ENCODE results near the gene SEMA6D.
"Not testable (repeated sequence)": the region's sequence is repeated elsewhere in the genome, so short reads cannot be mapped to it uniquely, and the experiment has no call there.

Gene SEMA6D

GRCh38 chr15:47731230-47731629, 13.9 kb downstream of the SEMA6D start:
- no peak overlapping the region for H3K4me3 ChIP-seq (replicated peaks in 1 of 2; ENCODE audit: low read depth in 2 of 2, low read length in 2 of 2)
- no peak for DNase-seq (ENCODE audit: low read depth in 2 of 2)
- no peak for TF ChIP-seq CTCF (IDR thresholded peaks at IDR 0.05; ENCODE audit: low read depth, low read length)

- no peak for DNase-seq (ENCODE audit: low read depth in 2 of 2)
- TF ChIP-seq CTCF (IDR thresholded peaks at IDR 0.05; ENCODE audit: low read depth, low read length), result no peak
Observed at GRCh38 chr15:47732248-47732647, 14.9 kb downstream of the SEMA6D start.

GRCh38 chr15:47733085-47733484, 15.8 kb downstream of the SEMA6D start:
- H3K4me3 ChIP-seq (replicated peaks in 1 of 2; ENCODE audit: low read depth in 2 of 2, low read length in 2 of 2), result no peak overlapping the region

More at GRCh38 chr15:47732248-47732647, 14.9 kb downstream of the SEMA6D start:
- no peak overlapping the region for H3K4me3 ChIP-seq (replicated peaks in 1 of 2; ENCODE audit: low read depth in 2 of 2, low read length in 2 of 2)

GRCh38 chr15:47736143-47736786, 19.0 kb downstream of the SEMA6D start:
- no peak for DNase-seq (ENCODE audit: low read depth in 2 of 2)
- no peak overlapping the region for H3K4me3 ChIP-seq (replicated peaks in 1 of 2; ENCODE audit: low read depth in 2 of 2, low read length in 2 of 2)
- no peak for TF ChIP-seq CTCF (IDR thresholded peaks at IDR 0.05; ENCODE audit: low read depth, low read length)

More at GRCh38 chr15:47733085-47733484, 15.8 kb downstream of the SEMA6D start:
- TF ChIP-seq CTCF (IDR thresholded peaks at IDR 0.05; ENCODE audit: low read depth, low read length), result no peak
- DNase-seq (ENCODE audit: low read depth in 2 of 2), result no peak

GRCh38 chr15:47737477-47737876, 20.2 kb downstream of the SEMA6D start:
- no peak for TF ChIP-seq CTCF (IDR thresholded peaks at IDR 0.05; ENCODE audit: low read depth, low read length)
- no peak overlapping the region for H3K4me3 ChIP-seq (replicated peaks in 1 of 2; ENCODE audit: low read depth in 2 of 2, low read length in 2 of 2)
- peak; percentile 22 to 25 for DNase-seq (ENCODE audit: low read depth in 2 of 2)

- H3K4me3 ChIP-seq (replicated peaks in 1 of 2; ENCODE audit: low read depth in 2 of 2, low read length in 2 of 2); DNase-seq (ENCODE audit: low read depth in 2 of 2): not testable (repeated sequence)
Observed at GRCh38 chr15:47738144-47738825, 21.0 kb downstream of the SEMA6D start.

GRCh38 chr15:47741082-47741481, 23.8 kb downstream of the SEMA6D start:
- TF ChIP-seq CTCF (IDR thresholded peaks at IDR 0.05; ENCODE audit: low read depth, low read length), result no peak
- DNase-seq (ENCODE audit: low read depth in 2 of 2), result no peak
- H3K4me3 ChIP-seq (replicated peaks in 1 of 2; ENCODE audit: low read depth in 2 of 2, low read length in 2 of 2), result no peak overlapping the region
